Measurements from ENCODE around the gene TBX4. TPM values are rescaled to one million over a fixed set of nuclear protein-coding genes. Genes with fewer than 3 reads are reported as not detected.

TBX4 gene
- total and polyA plus RNA-seq, 9 donors: 18.7 to 43.6 (median 26.4) TPM

DNA sequence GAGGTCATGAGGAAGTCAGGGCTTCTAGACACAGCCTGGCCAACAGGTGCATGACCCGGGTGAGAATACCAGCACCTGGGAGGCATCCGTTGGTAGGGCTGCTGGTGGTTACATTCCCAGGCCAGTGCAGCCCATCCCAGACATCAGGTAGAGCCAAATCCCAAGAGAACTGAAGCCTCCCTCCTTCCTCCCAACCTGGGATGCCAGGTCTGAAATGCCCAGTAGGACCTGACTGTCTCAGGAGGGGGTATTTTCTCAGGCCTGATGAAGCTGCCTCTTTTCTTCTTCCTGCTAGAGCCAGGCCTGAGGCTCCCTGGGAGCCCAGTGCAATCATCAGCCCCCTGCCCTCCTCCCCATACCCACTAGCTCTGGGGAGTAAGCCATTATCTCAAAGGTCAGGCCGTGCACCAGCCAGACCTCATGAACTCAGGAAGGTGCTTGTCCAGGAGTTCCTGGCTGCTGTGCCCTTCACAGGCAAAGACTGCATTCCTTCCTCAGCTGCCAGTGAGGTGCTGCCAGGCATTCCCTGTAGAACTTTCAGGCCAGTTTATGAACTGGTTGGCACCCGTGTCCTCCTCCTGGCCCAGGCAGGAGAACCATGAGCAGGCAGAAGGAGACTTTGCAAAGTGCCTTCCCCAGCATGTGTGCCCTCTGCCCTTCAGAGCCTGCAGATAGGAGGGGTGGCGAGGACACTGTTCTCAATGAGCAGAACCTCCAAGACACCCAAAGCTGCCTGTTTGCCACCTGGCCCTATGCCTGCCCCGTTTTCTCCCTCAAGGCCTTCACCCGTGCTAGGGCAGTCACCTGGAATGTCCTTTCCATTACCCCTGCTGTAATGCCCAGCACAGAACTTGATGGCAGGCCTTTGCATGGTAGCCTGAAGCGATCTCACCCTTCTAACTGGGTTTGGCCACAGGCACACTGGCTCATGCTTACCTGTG lies 45.0 kb upstream of the TBX4 start:
- Histone ChIP-seq H3K4me1 (ENCODE audit: control insufficient read depth, insufficient read depth, low read length) (peaks cover 57% of the 10 kb centered on the region), H3K27ac (ENCODE audit: low read length) (no peak overlapping the region), H3K27me3 (ENCODE audit: control insufficient read depth, insufficient read depth, low read length) (peaks cover 97% of the 10 kb centered on the region), H3K9me3 (replicated peaks; ENCODE audit: control insufficient read depth, low read depth, low read length) (no peaks in the 10 kb centered on the region), H3K36me3 (ENCODE audit: control insufficient read depth, insufficient read depth, low read length) (peaks cover 7% of the 10 kb centered on the region), H3K4me3 (ENCODE audit: low read length) (no peak overlapping the region)
- peak; percentile 16 for DNase-seq
- 46% methylated on average over 6 of the region's 8 CpGs for WGBS (ENCODE audit: insufficient coverage)

DNA sequence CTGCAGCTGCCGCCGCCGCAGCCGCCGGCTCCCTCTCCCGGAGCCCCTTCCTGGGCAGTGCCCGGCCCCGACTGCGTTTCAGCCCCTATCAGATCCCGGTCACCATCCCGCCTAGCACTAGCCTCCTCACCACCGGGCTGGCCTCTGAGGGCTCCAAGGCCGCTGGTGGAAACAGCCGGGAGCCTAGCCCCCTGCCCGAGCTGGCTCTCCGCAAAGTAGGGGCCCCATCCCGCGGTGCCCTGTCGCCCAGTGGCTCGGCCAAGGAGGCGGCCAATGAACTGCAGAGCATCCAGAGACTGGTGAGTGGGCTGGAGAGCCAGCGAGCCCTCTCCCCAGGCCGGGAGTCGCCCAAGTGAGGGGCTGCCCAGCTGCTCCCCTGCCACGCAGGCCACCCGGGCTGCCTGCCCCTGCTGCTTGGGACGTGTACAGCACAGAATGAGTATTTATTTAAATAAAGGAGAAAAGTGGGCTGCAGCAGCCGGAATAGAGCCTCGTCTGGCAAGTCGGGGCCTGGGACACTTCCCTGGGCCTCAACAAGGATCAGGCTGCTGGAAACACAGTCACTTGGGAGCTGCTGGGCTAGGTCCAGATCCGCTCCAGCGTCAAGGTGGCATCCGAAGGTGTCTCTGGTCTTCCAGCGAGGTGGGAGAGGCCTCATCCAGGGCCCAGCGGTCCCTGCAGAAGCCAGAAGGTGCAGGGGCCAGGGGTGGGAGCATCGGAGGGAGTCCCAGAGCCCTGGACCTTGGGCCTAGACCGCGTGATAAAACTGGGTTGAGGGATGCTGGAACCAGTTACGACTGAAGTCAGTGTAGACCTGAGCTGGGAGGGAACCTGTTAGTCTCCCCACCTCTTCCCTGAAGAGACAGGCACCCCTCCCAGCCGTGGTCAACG lies 43.8 kb upstream of the TBX4 start:
- DNase-seq: peak; percentile 29
- no peak overlapping the region for H3K4me3 ChIP-seq (ENCODE audit: low read length)
- H3K27ac ChIP-seq (ENCODE audit: low read length): no peak overlapping the region
- WGBS (ENCODE audit: insufficient coverage): 42% methylated on average over 34 of the region's 41 CpGs
- no peaks in the 10 kb centered on the region for H3K9me3 ChIP-seq (replicated peaks; ENCODE audit: control insufficient read depth, low read depth, low read length)
- peaks cover 59% of the 10 kb centered on the region for H3K4me1 ChIP-seq (ENCODE audit: control insufficient read depth, insufficient read depth, low read length)
- peaks cover 5% of the 10 kb centered on the region for H3K36me3 ChIP-seq (ENCODE audit: control insufficient read depth, insufficient read depth, low read length)
- H3K27me3 ChIP-seq (ENCODE audit: control insufficient read depth, insufficient read depth, low read length): peaks cover 96% of the 10 kb centered on the region

DNA sequence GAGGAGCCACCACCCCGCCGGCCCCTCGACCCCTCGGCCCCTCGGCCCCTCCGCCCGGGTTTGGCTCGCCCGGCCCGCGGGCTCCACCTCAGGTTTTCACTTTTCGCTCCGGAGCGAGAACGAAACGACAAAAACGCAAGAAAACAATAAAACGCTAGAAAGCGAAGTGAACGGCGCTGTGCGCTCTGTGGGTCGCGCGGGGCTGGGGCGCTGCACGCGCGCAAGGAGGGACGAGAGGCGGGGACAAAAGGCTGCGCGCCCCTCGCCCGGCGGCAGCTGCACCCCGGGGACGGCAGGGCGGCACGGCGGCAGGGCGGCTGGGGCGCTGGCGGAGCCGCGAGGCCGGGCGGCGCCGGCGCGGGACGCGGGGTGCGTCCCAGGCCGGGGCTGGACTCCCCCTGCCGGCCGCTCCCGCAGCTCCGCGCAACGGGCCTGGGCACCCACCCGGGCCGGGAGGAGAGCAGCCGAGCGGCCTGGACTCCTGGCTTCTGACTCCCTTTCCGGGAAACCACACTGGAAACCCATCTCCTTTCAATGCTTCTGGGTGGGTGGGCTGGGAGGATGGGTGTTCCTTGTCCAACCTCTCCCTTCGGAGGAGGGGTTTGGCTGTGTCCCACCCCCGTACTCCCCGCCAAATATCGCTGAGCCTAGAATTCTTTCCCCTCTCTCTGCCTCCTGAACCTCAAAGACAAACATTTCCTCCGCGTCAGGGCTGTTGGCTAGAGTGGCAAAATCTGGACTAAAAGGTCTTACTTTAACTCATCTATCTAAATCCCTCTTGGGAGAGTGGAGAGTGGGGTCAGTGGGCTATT lies 42.7 kb upstream of the TBX4 start:
- peaks cover 87% of the 10 kb centered on the region for H3K27me3 ChIP-seq (ENCODE audit: control insufficient read depth, insufficient read depth, low read length)
- no peaks in the 10 kb centered on the region for H3K9me3 ChIP-seq (replicated peaks; ENCODE audit: control insufficient read depth, low read depth, low read length)
- peak overlapping the region; percentile 43 for H3K4me3 ChIP-seq (ENCODE audit: low read length)
- peak overlapping the region; percentile 93 for H3K27ac ChIP-seq (ENCODE audit: low read length)
- peaks cover 59% of the 10 kb centered on the region for H3K4me1 ChIP-seq (ENCODE audit: control insufficient read depth, insufficient read depth, low read length)
- H3K36me3 ChIP-seq (ENCODE audit: control insufficient read depth, insufficient read depth, low read length): peaks cover 5% of the 10 kb centered on the region
- peak; percentile 93 for DNase-seq
- WGBS (ENCODE audit: insufficient coverage): under 1% methylated on average over 58 of the region's 73 CpGs

DNA sequence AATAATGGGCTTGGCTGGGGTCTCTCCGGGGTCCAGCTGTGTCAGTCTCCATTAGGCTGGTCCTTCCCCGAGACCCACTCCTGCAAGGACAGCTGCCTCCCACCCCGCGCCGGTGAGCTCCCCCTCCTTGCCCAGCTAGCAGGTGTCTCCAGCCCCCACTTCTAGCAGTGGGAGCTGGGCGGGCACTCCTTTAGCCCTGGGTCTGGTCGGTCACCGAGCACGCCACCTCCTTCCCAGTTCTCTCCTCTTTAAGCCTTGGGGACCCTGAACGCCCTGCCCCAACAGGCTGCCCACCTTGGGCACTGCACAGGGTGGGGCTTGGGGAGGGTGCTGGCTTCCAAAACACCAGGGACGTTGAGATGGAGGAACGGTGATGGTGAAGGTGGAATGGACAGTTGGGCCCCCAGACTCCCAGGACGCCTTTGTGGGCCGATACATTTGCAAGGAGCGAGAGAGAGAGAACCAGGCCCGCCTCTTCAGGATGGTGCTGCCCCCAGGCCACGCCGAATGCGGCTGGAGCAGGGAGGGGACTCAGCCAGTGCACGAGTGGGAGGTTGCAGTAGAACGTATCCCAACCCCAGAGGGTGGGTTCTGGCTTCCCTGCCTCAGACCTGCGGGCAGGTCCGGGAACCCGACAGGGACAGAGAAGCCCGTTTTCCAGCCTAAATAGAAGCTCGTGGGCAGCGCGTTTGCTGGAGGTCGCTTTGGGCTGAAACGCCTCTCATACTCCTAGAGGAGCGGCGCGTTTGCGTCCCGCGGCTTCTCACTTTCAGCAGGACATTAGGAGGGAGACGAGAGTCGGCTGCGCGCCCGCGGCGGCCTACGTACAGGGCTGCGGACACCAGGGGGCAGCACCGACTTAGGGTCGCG lies 41.8 kb upstream of the TBX4 start:
- peaks cover 55% of the 10 kb centered on the region for H3K4me1 ChIP-seq (ENCODE audit: control insufficient read depth, insufficient read depth, low read length)
- no peaks in the 10 kb centered on the region for H3K9me3 ChIP-seq (replicated peaks; ENCODE audit: control insufficient read depth, low read depth, low read length)
- peak overlapping the region; percentile 93 for H3K27ac ChIP-seq (ENCODE audit: low read length)
- H3K36me3 ChIP-seq (ENCODE audit: control insufficient read depth, insufficient read depth, low read length): peaks cover 5% of the 10 kb centered on the region
- peak overlapping the region; percentile 27 for H3K4me3 ChIP-seq (ENCODE audit: low read length)
- H3K27me3 ChIP-seq (ENCODE audit: control insufficient read depth, insufficient read depth, low read length): peaks cover 78% of the 10 kb centered on the region
- peak; percentile 89 for DNase-seq
- 3% methylated on average over 38 of the region's 48 CpGs for WGBS (ENCODE audit: insufficient coverage)

DNA sequence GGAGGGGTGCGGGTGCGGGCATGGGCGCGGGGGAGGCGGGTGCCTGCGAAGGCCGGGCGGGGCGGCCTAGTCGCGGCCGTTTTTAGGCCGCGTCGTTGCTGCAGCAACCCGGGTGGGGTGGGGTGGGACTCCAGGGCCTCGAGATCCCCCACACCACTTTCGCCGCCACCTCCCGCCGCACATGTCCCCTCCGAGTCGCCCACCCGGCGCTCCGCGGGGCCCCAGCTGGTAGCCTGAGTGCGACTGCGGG lies 41.3 kb upstream of the TBX4 start:
- WGBS (ENCODE audit: insufficient coverage): 2% methylated on average over 10 of the region's 29 CpGs
- peak overlapping the region; percentile 93 for H3K27ac ChIP-seq (ENCODE audit: low read length)
- peak overlapping the region; percentile 57 for H3K4me3 ChIP-seq (ENCODE audit: low read length)
- H3K4me1 ChIP-seq (ENCODE audit: control insufficient read depth, insufficient read depth, low read length): peaks cover 52% of the 10 kb centered on the region
- no peaks in the 10 kb centered on the region for H3K9me3 ChIP-seq (replicated peaks; ENCODE audit: control insufficient read depth, low read depth, low read length)
- peaks cover 72% of the 10 kb centered on the region for H3K27me3 ChIP-seq (ENCODE audit: control insufficient read depth, insufficient read depth, low read length)
- peaks cover 4% of the 10 kb centered on the region for H3K36me3 ChIP-seq (ENCODE audit: control insufficient read depth, insufficient read depth, low read length)
- no peak for DNase-seq

DNA sequence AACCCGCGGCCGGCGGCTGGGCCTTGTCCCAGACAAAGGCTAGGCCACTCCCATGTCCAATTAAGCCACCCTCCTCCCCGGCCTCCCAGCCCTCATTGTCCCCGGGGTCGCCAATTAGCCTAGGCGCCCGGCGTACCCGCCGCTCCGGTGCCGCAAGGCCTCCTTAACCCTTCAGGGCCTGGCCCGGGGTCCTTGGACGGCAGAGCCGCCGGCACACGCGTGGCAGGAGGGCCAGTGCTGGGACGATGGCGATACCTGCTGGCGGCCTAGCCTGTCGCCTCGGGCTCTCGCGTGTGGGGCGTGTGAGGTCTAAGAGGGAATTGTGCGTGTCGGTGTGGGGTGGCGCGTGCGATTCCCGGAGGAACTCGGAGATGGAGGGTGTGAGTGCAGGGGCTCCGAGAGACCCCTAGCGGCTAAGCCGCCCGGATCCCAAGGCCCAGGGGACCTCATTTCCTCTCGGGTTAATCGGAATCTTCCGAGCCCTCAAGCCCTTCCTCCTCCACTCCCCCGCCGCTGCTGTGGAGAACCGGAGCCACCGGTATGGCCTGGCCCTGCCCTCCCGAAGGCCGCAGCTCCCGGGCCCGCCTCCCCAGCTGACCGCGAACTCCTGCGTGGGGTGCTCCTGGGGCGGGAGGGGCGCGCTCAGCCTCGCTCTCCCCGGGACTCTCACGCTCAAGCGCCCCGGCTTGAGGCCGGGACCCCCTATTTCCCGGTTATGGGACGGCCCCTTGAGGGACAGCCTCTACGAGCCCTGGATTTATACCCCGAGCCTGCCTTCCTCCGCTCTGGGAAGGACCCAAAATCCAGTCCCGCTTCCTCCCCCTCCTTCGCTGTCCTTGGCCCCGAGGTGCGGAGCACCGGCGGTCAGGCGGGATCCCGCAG lies 40.7 kb upstream of the TBX4 start:
- H3K4me1 ChIP-seq (ENCODE audit: control insufficient read depth, insufficient read depth, low read length): peaks cover 55% of the 10 kb centered on the region
- peaks cover 67% of the 10 kb centered on the region for H3K27me3 ChIP-seq (ENCODE audit: control insufficient read depth, insufficient read depth, low read length)
- peak overlapping the region; percentile 93 for H3K27ac ChIP-seq (ENCODE audit: low read length)
- DNase-seq: peak; percentile 81
- H3K36me3 ChIP-seq (ENCODE audit: control insufficient read depth, insufficient read depth, low read length): no peaks in the 10 kb centered on the region
- no peaks in the 10 kb centered on the region for H3K9me3 ChIP-seq (replicated peaks; ENCODE audit: control insufficient read depth, low read depth, low read length)
- H3K4me3 ChIP-seq (ENCODE audit: low read length): peak overlapping the region; percentile 57
- WGBS (ENCODE audit: insufficient coverage): 2% methylated on average over 61 of the region's 75 CpGs

DNA sequence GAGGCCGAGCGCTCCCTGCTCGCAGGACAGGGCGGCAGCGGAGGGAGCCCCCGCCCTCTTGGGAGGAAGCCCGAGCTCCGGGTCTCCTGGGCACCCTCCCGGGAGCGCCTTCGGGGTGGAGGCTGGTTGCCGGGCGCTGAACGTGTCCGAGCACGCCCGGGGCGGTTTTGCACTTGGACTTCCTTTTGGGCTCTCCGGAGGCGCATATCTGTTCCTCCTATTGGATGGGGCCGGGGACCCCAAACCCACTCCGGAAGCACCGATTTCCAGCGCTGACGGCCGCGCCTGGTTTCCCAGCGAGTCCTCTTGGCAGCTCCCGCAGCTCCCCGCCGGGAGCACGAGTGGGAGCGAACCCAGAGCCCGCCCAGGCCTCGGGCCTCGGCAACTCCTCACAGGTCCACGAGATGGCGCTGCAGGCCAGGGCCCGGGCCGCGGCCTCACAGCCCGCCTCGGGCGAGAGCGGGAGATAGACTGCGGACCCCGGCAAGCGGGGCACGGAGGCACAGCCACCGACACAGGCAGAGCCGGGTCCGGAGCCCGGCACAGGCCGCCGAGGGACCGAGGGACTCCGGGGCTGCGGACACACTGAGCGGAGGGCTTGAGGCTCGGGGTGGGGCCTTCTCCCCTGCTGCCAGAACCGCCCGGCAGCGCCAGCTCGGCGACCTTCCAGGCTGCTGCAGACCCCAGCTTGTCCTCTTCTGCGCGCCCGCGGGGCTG lies 39.9 kb upstream of the TBX4 start:
- Histone ChIP-seq H3K27ac (ENCODE audit: low read length) (peak overlapping the region; percentile 93), H3K9me3 (replicated peaks; ENCODE audit: control insufficient read depth, low read depth, low read length) (no peaks in the 10 kb centered on the region), H3K36me3 (ENCODE audit: control insufficient read depth, insufficient read depth, low read length) (no peaks in the 10 kb centered on the region), H3K4me3 (ENCODE audit: low read length) (peak overlapping the region; percentile 57), H3K27me3 (ENCODE audit: control insufficient read depth, insufficient read depth, low read length) (peaks cover 60% of the 10 kb centered on the region), H3K4me1 (ENCODE audit: control insufficient read depth, insufficient read depth, low read length) (peaks cover 63% of the 10 kb centered on the region)
- under 1% methylated on average over 69 of the region's 69 CpGs for WGBS (ENCODE audit: insufficient coverage)
- peak; percentile 94 for DNase-seq

DNA sequence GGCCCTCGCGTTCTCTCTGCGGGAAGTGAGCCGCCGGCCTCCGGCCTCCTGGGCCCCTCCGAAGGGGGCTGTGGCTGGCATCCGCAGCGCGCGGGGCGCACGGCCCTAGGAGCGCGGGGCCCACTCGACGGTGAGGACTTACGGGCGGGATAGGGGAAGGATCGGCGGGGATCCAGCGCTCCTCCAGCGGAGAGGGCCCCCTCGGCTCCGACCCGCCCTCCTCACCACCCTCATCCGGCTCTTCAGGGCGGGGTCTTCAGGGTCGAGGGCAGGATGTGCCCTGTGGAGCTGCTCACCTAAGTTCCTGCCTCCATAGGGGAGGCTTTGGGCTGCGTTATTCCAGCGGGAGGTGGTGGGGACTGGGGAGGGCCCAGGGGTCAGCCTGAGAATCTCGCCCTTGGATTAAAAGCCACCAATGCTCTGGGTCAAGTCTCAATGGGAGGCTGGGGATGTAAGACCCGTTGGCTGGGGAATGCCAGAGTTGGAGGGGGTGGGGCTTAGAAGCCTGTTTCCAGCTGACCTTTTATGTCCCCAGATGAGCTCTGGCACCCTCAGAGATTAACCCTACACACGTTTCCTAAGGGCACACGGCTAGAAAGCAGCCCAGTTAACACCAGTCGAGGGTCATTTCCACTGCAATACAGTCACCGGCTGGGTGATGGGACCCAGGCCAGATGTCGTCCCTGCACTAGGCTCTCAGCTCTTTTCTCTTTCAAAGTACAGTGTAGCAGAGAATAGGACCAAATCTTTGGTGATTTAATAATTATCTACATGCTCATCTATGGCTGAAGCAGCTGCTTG lies 39.2 kb upstream of the TBX4 start:
- Histone ChIP-seq H3K9me3 (replicated peaks; ENCODE audit: control insufficient read depth, low read depth, low read length) (no peaks in the 10 kb centered on the region), H3K27me3 (ENCODE audit: control insufficient read depth, insufficient read depth, low read length) (peaks cover 55% of the 10 kb centered on the region), H3K36me3 (ENCODE audit: control insufficient read depth, insufficient read depth, low read length) (no peaks in the 10 kb centered on the region), H3K4me1 (ENCODE audit: control insufficient read depth, insufficient read depth, low read length) (peaks cover 64% of the 10 kb centered on the region), H3K4me3 (ENCODE audit: low read length) (peak overlapping the region; percentile 57), H3K27ac (ENCODE audit: low read length) (peak overlapping the region; percentile 72)
- WGBS (ENCODE audit: insufficient coverage): 3% methylated on average over 18 of the region's 38 CpGs
- peak; percentile 50 for DNase-seq

Data from muscle of leg (tissue), 11 donors.